Prostate gland (tissue), 1 donor: Measurements from ENCODE around the gene MATK.

Experiments
- POLR2A ChIP-seq: fragments of 450-650 bp; IDR thresholded peaks from one replicate; pipeline ENCODE4 v1.6.1; 2016; ENCODE audit warnings: antibody characterized with exemption, mild to moderate bottlenecking
- POLR2AphosphoS5 ChIP-seq: sonication (generic); formaldehyde crosslinking; IDR thresholded peaks from one replicate; pipeline ENCODE4 v1.6.1; 2017; ENCODE audit warnings: antibody characterized with exemption

- TF ChIP-seq POLR2AphosphoS5 (no peak), POLR2A (no peak)
Measured at GRCh38 chr19:3774621-3775373, 11.4 kb downstream of the MATK start.
